Testis (tissue), 2 donors: ENCODE measurements around the gene KIF5C.

Source experiments
- POLR2A ChIP-seq: fragments of 450-650 bp; IDR thresholded peaks from one replicate; pipeline ENCODE4 v1.6.1; 2017; ENCODE audit warnings: antibody characterized with exemption, mild to moderate bottlenecking, moderate library complexity
- TF ChIP-seq, protein P1 (sequence below), 3 experiments: fragments of 450-650 bp in 2 of 3; fragments of 200-600 bp in 1 of 3; sonication (generic) in 1 of 3; IDR thresholded peaks; one replicate each; pipeline ENCODE4 v1.5.1; 2016 to 2019; ENCODE audit warnings: antibody characterized with exemption in 3 of 3, mild to moderate bottlenecking in 2 of 3, moderate library complexity in 1 of 3

GRCh38 chr2:149002891-149003740 lies 128.1 kb downstream of the KIF5C start:
- TF ChIP-seq POLR2A, result no peak
- TF ChIP-seq, protein P1, sequence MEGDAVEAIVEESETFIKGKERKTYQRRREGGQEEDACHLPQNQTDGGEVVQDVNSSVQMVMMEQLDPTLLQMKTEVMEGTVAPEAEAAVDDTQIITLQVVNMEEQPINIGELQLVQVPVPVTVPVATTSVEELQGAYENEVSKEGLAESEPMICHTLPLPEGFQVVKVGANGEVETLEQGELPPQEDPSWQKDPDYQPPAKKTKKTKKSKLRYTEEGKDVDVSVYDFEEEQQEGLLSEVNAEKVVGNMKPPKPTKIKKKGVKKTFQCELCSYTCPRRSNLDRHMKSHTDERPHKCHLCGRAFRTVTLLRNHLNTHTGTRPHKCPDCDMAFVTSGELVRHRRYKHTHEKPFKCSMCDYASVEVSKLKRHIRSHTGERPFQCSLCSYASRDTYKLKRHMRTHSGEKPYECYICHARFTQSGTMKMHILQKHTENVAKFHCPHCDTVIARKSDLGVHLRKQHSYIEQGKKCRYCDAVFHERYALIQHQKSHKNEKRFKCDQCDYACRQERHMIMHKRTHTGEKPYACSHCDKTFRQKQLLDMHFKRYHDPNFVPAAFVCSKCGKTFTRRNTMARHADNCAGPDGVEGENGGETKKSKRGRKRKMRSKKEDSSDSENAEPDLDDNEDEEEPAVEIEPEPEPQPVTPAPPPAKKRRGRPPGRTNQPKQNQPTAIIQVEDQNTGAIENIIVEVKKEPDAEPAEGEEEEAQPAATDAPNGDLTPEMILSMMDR (IDR thresholded peaks at IDR 0.05), result no peak
